ENCODE data around the gene LOXL3. TPM values are rescaled to one million over a fixed set of nuclear protein-coding genes. Genes with fewer than 3 reads are reported as not detected.

Gene LOXL3
- total and polyA plus RNA-seq, 2 donors (not counting 1 experiment from before 2014, with no cell fraction given) = 0.97 to 1.2 TPM

- no peaks in the 10 kb centered on the region for H3K9me3 Mint-ChIP-seq (ENCODE audit: insufficient read depth)
- intact Hi-C loops (cut with micrococcal nuclease) = loop anchor here (5.0 kb wide), 1 partner anchor 34 kb away; no protein-coding TSS in a partner anchor
- H3K27ac ChIP-seq (ENCODE audit: low read length in 2 of 2) = no peak overlapping the region
- peaks cover 0 to 7% of the 10 kb centered on the region in 2 experiments for H3K36me3 ChIP-seq (replicated peaks in 1 of 2; ENCODE audit: control extremely low read depth in 1 of 2, control insufficient read depth in 1 of 2, extremely low read depth in 1 of 2, insufficient read depth in 2 of 2, low read length in 1 of 2)
- H2AFZ ChIP-seq (ENCODE audit: insufficient read depth, low read depth, low read length, poor library complexity, severe bottlenecking) = peak overlapping the region; percentile 64
- H3K9me3 ChIP-seq (ENCODE audit: control extremely low read depth in 1 of 3, control insufficient read depth in 2 of 3, insufficient read depth in 1 of 3, low read length in 2 of 3) = peaks cover 0 to 30% (median 0%) of the 10 kb centered on the region in 3 donors
- H3K27me3 ChIP-seq (replicated peaks in 1 of 4; ENCODE audit: control extremely low read depth in 1 of 4, control insufficient read depth in 3 of 4, insufficient read depth in 4 of 4, low read length in 3 of 4) = peaks cover 0 to 67% (median 36%) of the 10 kb centered on the region in 4 experiments
- H3K4me1 ChIP-seq (ENCODE audit: control insufficient read depth in 2 of 2, insufficient read depth in 2 of 2, low read length in 2 of 2) = peaks cover 46 to 49% of the 10 kb centered on the region in 2 donors
- no peaks in the 10 kb centered on the region for H3K79me2 ChIP-seq (ENCODE audit: control insufficient read depth, insufficient read depth, low read length)
- POLR2A ChIA-PET = interaction anchor here (0.6 to 1.9 kb wide), 4 partner anchors 8 to 150 kb away, joined by 3 to 7 read pairs (median 4); partner anchors contain the start of gene PCGF1
- peak overlapping the region; percentile 64 for H3K27ac Mint-ChIP-seq
- TF ChIP-seq, protein P1, sequence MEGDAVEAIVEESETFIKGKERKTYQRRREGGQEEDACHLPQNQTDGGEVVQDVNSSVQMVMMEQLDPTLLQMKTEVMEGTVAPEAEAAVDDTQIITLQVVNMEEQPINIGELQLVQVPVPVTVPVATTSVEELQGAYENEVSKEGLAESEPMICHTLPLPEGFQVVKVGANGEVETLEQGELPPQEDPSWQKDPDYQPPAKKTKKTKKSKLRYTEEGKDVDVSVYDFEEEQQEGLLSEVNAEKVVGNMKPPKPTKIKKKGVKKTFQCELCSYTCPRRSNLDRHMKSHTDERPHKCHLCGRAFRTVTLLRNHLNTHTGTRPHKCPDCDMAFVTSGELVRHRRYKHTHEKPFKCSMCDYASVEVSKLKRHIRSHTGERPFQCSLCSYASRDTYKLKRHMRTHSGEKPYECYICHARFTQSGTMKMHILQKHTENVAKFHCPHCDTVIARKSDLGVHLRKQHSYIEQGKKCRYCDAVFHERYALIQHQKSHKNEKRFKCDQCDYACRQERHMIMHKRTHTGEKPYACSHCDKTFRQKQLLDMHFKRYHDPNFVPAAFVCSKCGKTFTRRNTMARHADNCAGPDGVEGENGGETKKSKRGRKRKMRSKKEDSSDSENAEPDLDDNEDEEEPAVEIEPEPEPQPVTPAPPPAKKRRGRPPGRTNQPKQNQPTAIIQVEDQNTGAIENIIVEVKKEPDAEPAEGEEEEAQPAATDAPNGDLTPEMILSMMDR (IDR thresholded peaks at IDR 0.05) = no peak
- no peak for TF ChIP-seq EZH2 (IDR thresholded peaks at IDR 0.05; ENCODE audit: borderline replicate concordance, insufficient read depth, low read depth, low read length, poor library complexity, severe bottlenecking)
- H3K4me2 ChIP-seq (replicated peaks; ENCODE audit: low read depth, low read length, poor library complexity, severe bottlenecking) = peak overlapping the region; percentile 91
- peak overlapping the region; percentile 92 for H3K4me3 Mint-ChIP-seq
- WGBS (ENCODE audit: insufficient coverage) = 3% methylated on average over 36 of the region's 41 CpGs
- ATAC-seq (ENCODE audit: low read depth) (no peak), DNase-seq (peak; percentile 60)
- H3K9ac ChIP-seq (ENCODE audit: low read length) = peak overlapping the region; percentile 70
- no peaks in the 10 kb centered on the region for H4K20me1 ChIP-seq (ENCODE audit: control insufficient read depth, insufficient read depth, low read length, poor library complexity, severe bottlenecking)
- H3K4me3 ChIP-seq (ENCODE audit: control extremely low read depth in 1 of 5, extremely low read depth in 1 of 5, insufficient read depth in 1 of 5, low read depth in 2 of 5, low read length in 4 of 5) = peak overlapping the region; percentile 26 to 69 (median 38)
- H3K4me1 Mint-ChIP-seq = peaks cover 45% of the 10 kb centered on the region
- peaks cover 50% of the 10 kb centered on the region for H3K27me3 Mint-ChIP-seq
- CTCF ChIA-PET = interaction anchor here (0.6 to 1.7 kb wide), 3 partner anchors 8 to 62 kb away, joined by 3 to 6 read pairs (median 4); partner anchors contain the start of gene PCGF1
These were observed 55.1 kb downstream of the LOXL3 start for GRCh38 chr2:74498500-74499266.
